Measurements from ENCODE around the gene PFKL. TPM values are rescaled to one million over a fixed set of nuclear protein-coding genes. Genes with fewer than 3 reads are reported as not detected.
"Not testable (repeated sequence)": the region's sequence is repeated elsewhere in the genome, so short reads cannot be mapped to it uniquely, and the experiment has no call there.

The PFKL gene
- total RNA-seq, 1 donor from 2014 or later: 125 TPM

GRCh38 chr21:44359396-44359795, 59.5 kb downstream of the PFKL start:
- TF ChIP-seq, protein P1, sequence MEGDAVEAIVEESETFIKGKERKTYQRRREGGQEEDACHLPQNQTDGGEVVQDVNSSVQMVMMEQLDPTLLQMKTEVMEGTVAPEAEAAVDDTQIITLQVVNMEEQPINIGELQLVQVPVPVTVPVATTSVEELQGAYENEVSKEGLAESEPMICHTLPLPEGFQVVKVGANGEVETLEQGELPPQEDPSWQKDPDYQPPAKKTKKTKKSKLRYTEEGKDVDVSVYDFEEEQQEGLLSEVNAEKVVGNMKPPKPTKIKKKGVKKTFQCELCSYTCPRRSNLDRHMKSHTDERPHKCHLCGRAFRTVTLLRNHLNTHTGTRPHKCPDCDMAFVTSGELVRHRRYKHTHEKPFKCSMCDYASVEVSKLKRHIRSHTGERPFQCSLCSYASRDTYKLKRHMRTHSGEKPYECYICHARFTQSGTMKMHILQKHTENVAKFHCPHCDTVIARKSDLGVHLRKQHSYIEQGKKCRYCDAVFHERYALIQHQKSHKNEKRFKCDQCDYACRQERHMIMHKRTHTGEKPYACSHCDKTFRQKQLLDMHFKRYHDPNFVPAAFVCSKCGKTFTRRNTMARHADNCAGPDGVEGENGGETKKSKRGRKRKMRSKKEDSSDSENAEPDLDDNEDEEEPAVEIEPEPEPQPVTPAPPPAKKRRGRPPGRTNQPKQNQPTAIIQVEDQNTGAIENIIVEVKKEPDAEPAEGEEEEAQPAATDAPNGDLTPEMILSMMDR (conservative IDR thresholded peaks at IDR 0.05; ENCODE audit: low read depth, low read length): no peak
- no peak overlapping the region for H3K4me3 ChIP-seq (ENCODE audit: low read depth, low read length)
- no peak for DNase-seq (ENCODE audit: low read depth)

DNA sequence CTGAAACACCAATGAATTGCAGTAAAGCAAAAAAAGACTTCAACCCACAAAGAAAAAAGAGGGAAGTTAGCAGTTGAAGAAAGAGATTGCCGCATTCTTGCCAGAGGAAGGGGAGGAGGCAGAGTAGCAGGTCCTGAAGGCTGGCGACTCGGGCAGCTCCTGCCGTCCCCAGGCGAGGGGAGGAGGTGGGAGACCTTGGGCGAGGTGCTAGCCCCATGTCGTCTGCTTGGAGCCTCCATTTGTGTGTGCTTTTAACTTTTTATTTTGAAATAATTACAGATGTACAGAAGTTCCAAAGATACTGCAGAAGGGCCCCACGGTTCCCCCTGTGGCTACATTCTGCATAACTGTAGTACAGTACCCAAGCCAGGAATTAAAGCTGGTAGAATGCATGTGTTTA, 60.3 kb downstream of the PFKL start:
- H3K4me3 ChIP-seq (ENCODE audit: low read depth, low read length): no peak overlapping the region
- TF ChIP-seq, protein P1 (conservative IDR thresholded peaks at IDR 0.05; ENCODE audit: low read depth, low read length): no peak
- no peak for DNase-seq (ENCODE audit: low read depth)

- DNase-seq (ENCODE audit: low read depth); H3K4me3 ChIP-seq (ENCODE audit: low read depth, low read length): not testable (repeated sequence)
Measured at GRCh38 chr21:44361903-44362302, 62.0 kb downstream of the PFKL start.

DNA sequence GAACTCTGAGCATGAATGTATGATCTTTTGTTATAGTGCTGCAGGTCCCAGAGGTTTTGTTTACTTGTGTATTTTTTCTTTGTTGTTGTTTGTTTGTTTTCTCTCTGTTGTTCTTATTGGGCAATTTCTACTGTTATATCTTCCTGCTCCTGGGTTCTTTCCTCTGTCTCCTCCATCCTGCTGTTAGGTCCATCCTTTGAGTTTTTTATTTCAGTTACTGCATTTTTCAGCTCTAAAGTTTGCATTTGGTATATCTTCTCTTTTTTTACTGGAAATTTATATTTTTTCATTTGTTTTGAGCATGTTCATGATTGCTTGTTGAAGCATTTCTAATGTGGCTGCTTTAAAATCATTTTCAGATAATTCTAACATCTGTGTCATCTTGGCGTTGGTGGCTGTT, 63.4 kb downstream of the PFKL start:
- no peak overlapping the region for H3K4me3 ChIP-seq (ENCODE audit: low read depth, low read length)
- TF ChIP-seq, protein P1 (conservative IDR thresholded peaks at IDR 0.05; ENCODE audit: low read depth, low read length): no peak
- no peak for DNase-seq (ENCODE audit: low read depth)

DNA sequence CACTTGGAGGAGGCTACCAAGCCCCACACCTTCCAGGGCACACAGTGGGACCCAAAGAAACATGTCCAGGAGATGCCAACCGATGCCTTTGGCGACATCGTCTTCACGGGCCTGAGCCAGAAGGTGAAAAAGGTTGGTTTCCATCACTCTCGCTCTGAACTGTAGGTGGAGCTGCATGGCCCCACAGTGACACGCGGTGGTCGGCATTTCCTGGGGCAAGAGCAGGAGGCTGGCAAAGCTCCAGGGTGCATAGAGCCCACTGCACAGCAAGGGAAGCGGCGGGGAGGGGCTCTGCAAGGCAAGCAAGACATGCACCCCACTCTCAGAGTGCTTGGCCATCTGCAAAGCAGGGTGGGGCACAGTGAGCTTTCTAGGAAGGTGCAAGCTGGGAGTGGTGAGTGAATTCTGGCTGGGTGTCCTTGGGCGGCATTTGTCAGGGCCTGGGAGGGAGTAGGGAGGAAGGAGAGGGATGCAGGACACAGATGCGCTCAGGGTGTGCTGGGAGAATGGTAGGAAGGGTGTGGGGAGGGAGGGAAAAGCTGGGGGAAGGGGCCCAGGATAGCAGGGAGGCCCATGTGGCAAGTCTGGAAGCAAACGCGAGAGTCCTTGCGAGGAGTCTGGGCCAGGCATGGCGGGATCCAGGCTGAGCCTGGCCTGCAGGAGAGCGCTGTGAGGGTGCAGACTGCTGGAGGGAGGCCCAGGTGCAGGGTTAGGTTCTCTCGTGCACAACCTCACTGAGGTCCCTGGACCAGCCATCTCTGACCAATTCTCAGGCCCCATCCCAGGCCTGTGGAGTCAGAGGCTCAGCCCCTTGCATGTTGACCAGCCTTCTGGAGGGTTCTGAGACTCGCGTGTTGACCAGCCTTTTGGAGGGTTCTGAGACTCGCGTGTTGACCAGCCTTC, 64.5 kb downstream of the PFKL start:
- no peak for DNase-seq (ENCODE audit: low read depth)
- no peak overlapping the region for H3K4me3 ChIP-seq (ENCODE audit: low read depth, low read length)
- TF ChIP-seq, protein P1 (conservative IDR thresholded peaks at IDR 0.05; ENCODE audit: low read depth, low read length): no peak

GRCh38 chr21:44365251-44365966, 65.6 kb downstream of the PFKL start:
- H3K4me3 ChIP-seq (ENCODE audit: low read depth, low read length): no peak overlapping the region
- no peak for DNase-seq (ENCODE audit: low read depth)
- TF ChIP-seq, protein P1 (conservative IDR thresholded peaks at IDR 0.05; ENCODE audit: low read depth, low read length): no peak

- TF ChIP-seq, protein P1 (conservative IDR thresholded peaks at IDR 0.05; ENCODE audit: low read depth, low read length): no peak
- H3K4me3 ChIP-seq (ENCODE audit: low read depth, low read length): no peak overlapping the region
- DNase-seq (ENCODE audit: low read depth): no peak
Measured at GRCh38 chr21:44365967-44366585, 66.2 kb downstream of the PFKL start.
